SH-SY5Y (cell line): ENCODE results near the gene PAQR8.

Experiments used
- GATA2 ChIP-seq: IDR thresholded peaks from 2 replicates; pipeline ENCODE4 v1.6.1; 2011; ENCODE audit warnings: mild to moderate bottlenecking, low read depth, low read length
- GATA3 ChIP-seq: IDR thresholded peaks from 2 replicates; pipeline ENCODE4 v1.6.1; 2011; ENCODE audit warnings: low read depth, mild to moderate bottlenecking, low read length, moderate library complexity

GRCh38 chr6:52364480-52365166, 2.7 kb downstream of the PAQR8 start:
- TF ChIP-seq GATA3: no peak
- TF ChIP-seq GATA2: no peak
